Mammary epithelial cell (primary cell): ENCODE results near the gene ATP10D.

ENCODE experiments used
- EZH2 ChIP-seq: IDR thresholded peaks from 2 replicates; pipeline ENCODE4 v1.6.1; 2012; ENCODE audit warnings: low read length, inconsistent platforms, borderline replicate concordance
- TF ChIP-seq, protein P1 (sequence below), 2 donors: IDR thresholded peaks in 1 of 2; conservative IDR thresholded peaks in 1 of 2; 2 replicates each; pipeline ENCODE4 v1.5.1; 2011 to 2012; ENCODE audit warnings: inconsistent platforms in 2 of 2, low read length in 2 of 2, mild to moderate bottlenecking in 2 of 2, control low read depth in 1 of 2, low read depth in 1 of 2; ENCODE audit not compliant: insufficient read depth in 1 of 2; ENCODE audit errors: extremely low read depth in 1 of 2

DNA sequence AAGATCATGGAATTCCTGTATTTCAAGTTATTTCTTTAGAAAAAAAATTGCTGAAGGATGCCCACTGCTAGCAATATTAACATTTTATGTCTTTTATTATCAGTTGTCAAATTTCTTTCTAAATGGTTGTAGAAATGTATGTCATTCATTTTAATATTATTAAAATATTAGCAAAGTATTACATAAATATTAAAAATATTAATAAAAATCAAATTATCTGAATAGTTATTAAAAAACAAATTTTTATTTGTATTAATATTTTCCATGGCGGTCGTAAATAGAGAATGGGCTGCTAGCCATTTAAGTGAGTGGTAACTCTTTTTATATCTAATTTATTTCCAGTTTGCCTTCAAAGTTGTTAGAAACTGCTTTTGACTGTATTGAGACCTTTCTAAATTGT lies 72.2 kb downstream of the ATP10D start:
- no peak for TF ChIP-seq EZH2
- TF ChIP-seq, protein P1, sequence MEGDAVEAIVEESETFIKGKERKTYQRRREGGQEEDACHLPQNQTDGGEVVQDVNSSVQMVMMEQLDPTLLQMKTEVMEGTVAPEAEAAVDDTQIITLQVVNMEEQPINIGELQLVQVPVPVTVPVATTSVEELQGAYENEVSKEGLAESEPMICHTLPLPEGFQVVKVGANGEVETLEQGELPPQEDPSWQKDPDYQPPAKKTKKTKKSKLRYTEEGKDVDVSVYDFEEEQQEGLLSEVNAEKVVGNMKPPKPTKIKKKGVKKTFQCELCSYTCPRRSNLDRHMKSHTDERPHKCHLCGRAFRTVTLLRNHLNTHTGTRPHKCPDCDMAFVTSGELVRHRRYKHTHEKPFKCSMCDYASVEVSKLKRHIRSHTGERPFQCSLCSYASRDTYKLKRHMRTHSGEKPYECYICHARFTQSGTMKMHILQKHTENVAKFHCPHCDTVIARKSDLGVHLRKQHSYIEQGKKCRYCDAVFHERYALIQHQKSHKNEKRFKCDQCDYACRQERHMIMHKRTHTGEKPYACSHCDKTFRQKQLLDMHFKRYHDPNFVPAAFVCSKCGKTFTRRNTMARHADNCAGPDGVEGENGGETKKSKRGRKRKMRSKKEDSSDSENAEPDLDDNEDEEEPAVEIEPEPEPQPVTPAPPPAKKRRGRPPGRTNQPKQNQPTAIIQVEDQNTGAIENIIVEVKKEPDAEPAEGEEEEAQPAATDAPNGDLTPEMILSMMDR (conservative IDR thresholded peaks at IDR 0.05 in 1 of 2, IDR thresholded peaks at IDR 0.05 in 1 of 2; ENCODE audit: extremely low read depth in 1 of 2, insufficient read depth in 1 of 2, low read depth in 1 of 2, low read length in 2 of 2): no peak
